Body of pancreas (tissue), 4 donors: ENCODE data around the gene ADIPOR1.
A peak's percentile ranks its signal among the peaks of the same experiment; 100 is the strongest.

Experiments used
- POLR2A ChIP-seq, 3 donors: fragments of 450-650 bp; IDR thresholded peaks; one replicate each; pipeline ENCODE4 v1.6.1; 2016; ENCODE audit warnings: antibody characterized with exemption in 3 of 3, mild to moderate bottlenecking in 2 of 3
- TF ChIP-seq, protein P1 (sequence below), 7 experiments: fragments of 450-650 bp in 4 of 7; fragments of 200-600 bp in 3 of 7; sonication (generic) in 3 of 7; IDR thresholded peaks; one replicate each; pipeline ENCODE4 v1.5.1; 2016 to 2019; ENCODE audit warnings: antibody characterized with exemption in 7 of 7

- TF ChIP-seq, protein P1, sequence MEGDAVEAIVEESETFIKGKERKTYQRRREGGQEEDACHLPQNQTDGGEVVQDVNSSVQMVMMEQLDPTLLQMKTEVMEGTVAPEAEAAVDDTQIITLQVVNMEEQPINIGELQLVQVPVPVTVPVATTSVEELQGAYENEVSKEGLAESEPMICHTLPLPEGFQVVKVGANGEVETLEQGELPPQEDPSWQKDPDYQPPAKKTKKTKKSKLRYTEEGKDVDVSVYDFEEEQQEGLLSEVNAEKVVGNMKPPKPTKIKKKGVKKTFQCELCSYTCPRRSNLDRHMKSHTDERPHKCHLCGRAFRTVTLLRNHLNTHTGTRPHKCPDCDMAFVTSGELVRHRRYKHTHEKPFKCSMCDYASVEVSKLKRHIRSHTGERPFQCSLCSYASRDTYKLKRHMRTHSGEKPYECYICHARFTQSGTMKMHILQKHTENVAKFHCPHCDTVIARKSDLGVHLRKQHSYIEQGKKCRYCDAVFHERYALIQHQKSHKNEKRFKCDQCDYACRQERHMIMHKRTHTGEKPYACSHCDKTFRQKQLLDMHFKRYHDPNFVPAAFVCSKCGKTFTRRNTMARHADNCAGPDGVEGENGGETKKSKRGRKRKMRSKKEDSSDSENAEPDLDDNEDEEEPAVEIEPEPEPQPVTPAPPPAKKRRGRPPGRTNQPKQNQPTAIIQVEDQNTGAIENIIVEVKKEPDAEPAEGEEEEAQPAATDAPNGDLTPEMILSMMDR (IDR thresholded peaks at IDR 0.05) = no peak
- TF ChIP-seq POLR2A (IDR thresholded peaks at IDR 0.05) = peak; percentile 75 to 93 (median 90)
Measured at GRCh38 chr1:203006948-203007871, 49.1 kb upstream of the ADIPOR1 start, which contains the start of gene TMEM183A.
